ENCODE results near the gene SLC22A6. TPM values are rescaled to one million over a fixed set of nuclear protein-coding genes. Genes with fewer than 3 reads are reported as not detected.
A peak's percentile ranks its signal among the peaks of the same experiment; 100 is the strongest.

The SLC22A6 gene
- total RNA-seq, 2 donors from 2014 or later = not detected

DNA sequence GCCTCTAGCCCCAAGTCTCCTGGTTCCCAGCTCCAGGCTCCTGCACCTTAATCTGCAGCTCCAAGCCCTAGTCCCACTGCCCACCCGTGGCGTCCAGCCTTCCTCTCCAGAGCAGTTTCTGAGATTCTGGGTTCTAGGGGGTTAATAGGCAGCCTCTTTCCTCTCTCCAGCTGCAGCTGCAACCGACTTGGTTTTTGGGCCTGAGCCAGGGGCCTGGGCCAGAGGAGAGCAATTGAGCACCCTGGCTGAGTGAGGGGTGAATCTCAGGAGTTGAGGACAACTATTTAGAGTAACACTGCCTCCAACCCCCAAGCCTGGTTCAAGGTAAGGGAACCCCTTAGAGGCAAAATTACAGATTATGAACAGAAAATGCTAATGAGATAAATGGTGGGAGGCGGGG lies 54.6 kb downstream of the SLC22A6 start:
- Histone ChIP-seq H3K36me3 (no peaks in the 10 kb centered on the region), H3K27ac (no peak overlapping the region), H3K4me1 (no peaks in the 10 kb centered on the region), H3K9me3 (no peaks in the 10 kb centered on the region), H3K27me3 (peaks cover 28% of the 10 kb centered on the region), H3K9ac (ENCODE audit: low read depth in 2 of 2, low read length in 2 of 2) (no peak overlapping the region), H3K4me3 (no peak overlapping the region)
- TF ChIP-seq, protein P1, sequence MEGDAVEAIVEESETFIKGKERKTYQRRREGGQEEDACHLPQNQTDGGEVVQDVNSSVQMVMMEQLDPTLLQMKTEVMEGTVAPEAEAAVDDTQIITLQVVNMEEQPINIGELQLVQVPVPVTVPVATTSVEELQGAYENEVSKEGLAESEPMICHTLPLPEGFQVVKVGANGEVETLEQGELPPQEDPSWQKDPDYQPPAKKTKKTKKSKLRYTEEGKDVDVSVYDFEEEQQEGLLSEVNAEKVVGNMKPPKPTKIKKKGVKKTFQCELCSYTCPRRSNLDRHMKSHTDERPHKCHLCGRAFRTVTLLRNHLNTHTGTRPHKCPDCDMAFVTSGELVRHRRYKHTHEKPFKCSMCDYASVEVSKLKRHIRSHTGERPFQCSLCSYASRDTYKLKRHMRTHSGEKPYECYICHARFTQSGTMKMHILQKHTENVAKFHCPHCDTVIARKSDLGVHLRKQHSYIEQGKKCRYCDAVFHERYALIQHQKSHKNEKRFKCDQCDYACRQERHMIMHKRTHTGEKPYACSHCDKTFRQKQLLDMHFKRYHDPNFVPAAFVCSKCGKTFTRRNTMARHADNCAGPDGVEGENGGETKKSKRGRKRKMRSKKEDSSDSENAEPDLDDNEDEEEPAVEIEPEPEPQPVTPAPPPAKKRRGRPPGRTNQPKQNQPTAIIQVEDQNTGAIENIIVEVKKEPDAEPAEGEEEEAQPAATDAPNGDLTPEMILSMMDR (IDR thresholded peaks at IDR 0.05) = no peak
- no peak for DNase-seq
- intact Hi-C loops (cut with DNase I) = no loop called here

DNA sequence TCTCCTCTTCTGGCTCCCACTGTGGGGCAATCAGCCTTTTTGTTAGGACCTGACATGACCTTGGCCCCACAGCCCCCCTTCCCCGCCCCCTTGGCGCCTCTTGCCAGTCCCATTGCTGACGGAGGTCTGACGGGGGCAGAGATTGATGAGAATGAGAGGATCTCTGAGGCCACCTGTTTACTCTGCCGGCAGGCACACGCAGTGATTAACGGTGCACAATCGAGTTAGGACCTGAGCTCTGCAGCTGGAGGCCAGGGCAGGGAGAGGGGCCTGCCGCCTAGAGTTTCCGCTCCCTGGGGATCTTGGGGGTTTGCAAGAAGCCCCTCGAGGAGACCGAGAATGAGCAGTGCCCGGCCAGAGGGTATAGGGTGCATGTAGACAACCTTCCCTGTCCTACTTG lies 56.8 kb downstream of the SLC22A6 start:
- no peak for DNase-seq
- no peak overlapping the region for H3K27ac ChIP-seq
- no peaks in the 10 kb centered on the region for H3K4me1 ChIP-seq
- no peak overlapping the region for H3K4me3 ChIP-seq
- peaks cover 46% of the 10 kb centered on the region for H3K27me3 ChIP-seq
- H3K9ac ChIP-seq (ENCODE audit: low read depth in 2 of 2, low read length in 2 of 2) = no peak overlapping the region
- intact Hi-C loops (cut with DNase I) = no loop called here
- no peaks in the 10 kb centered on the region for H3K9me3 ChIP-seq
- TF ChIP-seq, protein P1 (IDR thresholded peaks at IDR 0.05) = no peak
- no peaks in the 10 kb centered on the region for H3K36me3 ChIP-seq

DNA sequence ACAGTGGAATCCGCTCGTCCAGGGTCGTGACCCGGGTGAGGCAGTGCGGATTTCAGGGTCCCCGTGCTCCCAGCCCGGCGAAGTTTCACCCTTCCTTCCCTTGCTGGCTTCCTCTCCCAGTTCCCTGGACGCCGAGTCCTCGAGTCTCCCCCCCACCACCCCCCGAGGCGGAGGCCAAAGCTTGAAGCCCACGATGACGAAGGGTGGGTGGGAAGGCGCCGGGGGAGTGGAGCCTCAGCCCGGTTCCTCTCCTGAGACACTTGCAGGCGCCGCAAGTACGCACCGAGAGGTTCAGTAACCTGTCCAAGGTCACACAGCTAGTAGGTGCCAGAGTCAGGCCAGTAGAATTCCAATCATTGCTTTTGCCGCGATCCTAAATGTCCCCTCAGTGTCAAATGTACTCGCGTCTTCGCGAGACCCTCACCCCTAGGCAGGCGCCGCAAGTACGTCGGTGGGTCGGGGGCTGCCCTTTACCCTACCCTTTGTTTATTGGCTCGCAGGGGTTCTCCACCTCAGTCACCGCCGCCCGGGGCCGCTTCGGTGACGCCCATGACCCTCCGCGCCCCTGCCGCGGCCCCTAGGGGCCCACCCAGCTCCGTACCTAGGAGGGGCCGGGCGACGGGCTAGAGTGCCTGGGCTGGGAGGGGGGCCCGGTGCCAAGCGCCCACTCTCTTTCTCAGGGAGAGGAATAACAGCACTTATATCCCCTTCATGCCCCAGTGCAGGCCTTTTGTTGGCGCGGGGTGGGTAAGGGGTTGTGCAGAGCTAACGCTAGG lies 57.9 kb downstream of the SLC22A6 start:
- intact Hi-C loops (cut with DNase I) = no loop called here
- no peaks in the 10 kb centered on the region for H3K9me3 ChIP-seq
- peak overlapping the region in 1 of 2 donors; percentile 19 for H3K9ac ChIP-seq (ENCODE audit: low read depth in 2 of 2, low read length in 2 of 2)
- H3K27ac ChIP-seq = no peak overlapping the region
- H3K27me3 ChIP-seq = peaks cover 56% of the 10 kb centered on the region
- no peak overlapping the region for H3K4me3 ChIP-seq
- H3K4me1 ChIP-seq = no peaks in the 10 kb centered on the region
- TF ChIP-seq, protein P1 (IDR thresholded peaks at IDR 0.05) = no peak
- no peak for DNase-seq
- H3K36me3 ChIP-seq = no peaks in the 10 kb centered on the region

Other genes starting within 250 kb of the SLC22A6 start
- 10 to 100 TPM; 10.8 to 18.7 TPM for gene ZBTB3, start 230.8 kb downstream of the SLC22A6 start, total RNA-seq
- gene POLR2G, start 223.4 kb downstream of the SLC22A6 start, total RNA-seq = 10 to 100 TPM; 40.3 to 54.5 TPM
- gene TAF6L, start 213.6 kb downstream of the SLC22A6 start, total RNA-seq = 10 to 100 TPM; 15.3 to 26.6 TPM
- 10 to 100 TPM; 46.7 to 54.5 TPM for gene TMEM179B, start 197.6 kb downstream of the SLC22A6 start, total RNA-seq
- gene TMEM223, start 193.0 kb downstream of the SLC22A6 start, total RNA-seq = 10 to 100 TPM; 15.8 to 26.0 TPM
- gene NXF1, start 179.5 kb downstream of the SLC22A6 start, total RNA-seq = 10 to 100 TPM; 39.2 to 50.9 TPM
- gene STX5, start 152.9 kb downstream of the SLC22A6 start, total RNA-seq = 10 to 100 TPM; 38.0 to 43.3 TPM
- gene TEX54, start 152.1 kb downstream of the SLC22A6 start, total RNA-seq = not detected
- 10 to 100 TPM; 27.4 to 43.3 TPM for gene WDR74, start 145.4 kb downstream of the SLC22A6 start, total RNA-seq
- 100 to 1,000 TPM in 1 of 2 donors, 10 to 100 TPM in 1; 70.4 to 116 TPM for gene SLC3A2, start 104.1 kb downstream of the SLC22A6 start, total RNA-seq
- gene CHRM1, start 63.6 kb downstream of the SLC22A6 start, total RNA-seq = 1 to 10 TPM; 1.2 to 1.8 TPM
- not detected for gene SLC22A8, start 30.9 kb upstream of the SLC22A6 start, total RNA-seq
- gene SLC22A24, start 159.3 kb upstream of the SLC22A6 start, total RNA-seq = not detected

All from colonic mucosa (tissue), 4 donors.